Astrocyte (in vitro differentiated cells and primary cell): ENCODE data around the gene ST3GAL6. TPM values are rescaled to one million over a fixed set of nuclear protein-coding genes. Genes with fewer than 3 reads are reported as not detected.

Experiments
- DNase-seq: peaks from one replicate; pipeline ENCODE4 v3.0.0-alpha.2; 2010; ENCODE audit warnings: low read depth
- FAIRE-seq: peaks from 2 replicates; lab custom pipeline; 2011; peaks lifted over from hg19 to GRCh38; lab: Jason Lieb, UNC
- H2AFZ ChIP-seq: 2 replicates; pipeline ENCODE4 v1.6.0; 2012; ENCODE audit warnings: low read depth, low read length, inconsistent platforms
- H3K27ac ChIP-seq: 2 replicates; pipeline ENCODE4 v1.5.1; 2011; ENCODE audit warnings: low read depth, low read length, inconsistent platforms
- H3K27me3 ChIP-seq: 2 replicates; pipeline ENCODE4 v1.6.0; 2011; ENCODE audit warnings: low read length, inconsistent platforms; ENCODE audit not compliant: insufficient read depth
- H3K36me3 ChIP-seq: 2 replicates; pipeline ENCODE4 v1.5.1; 2011; ENCODE audit warnings: low read length, inconsistent platforms; ENCODE audit not compliant: insufficient read depth
- H3K4me1 ChIP-seq: 2 replicates; pipeline ENCODE4 v1.5.1; 2011; ENCODE audit warnings: low read length, inconsistent platforms; ENCODE audit not compliant: insufficient read depth
- H3K4me2 ChIP-seq: 2 replicates; pipeline ENCODE4 v1.6.0; 2012; ENCODE audit warnings: low read length, inconsistent platforms
- H3K4me3 ChIP-seq: 2 replicates; pipeline ENCODE4 v1.5.1; 2011; ENCODE audit warnings: low read depth, mild to moderate bottlenecking, low read length, inconsistent platforms; ENCODE audit not compliant: insufficient read depth
- H3K79me2 ChIP-seq: 2 replicates; pipeline ENCODE4 v1.6.0; 2012; ENCODE audit warnings: mild to moderate bottlenecking, low read length, inconsistent platforms; ENCODE audit not compliant: insufficient read depth
- H3K9ac ChIP-seq: 2 replicates; pipeline ENCODE4 v1.6.0; 2012; ENCODE audit warnings: mild to moderate bottlenecking, low read length, inconsistent platforms
- H3K9me3 ChIP-seq: 2 replicates; pipeline ENCODE4 v1.5.1; 2012; ENCODE audit warnings: low read depth, mild to moderate bottlenecking, low read length, inconsistent platforms; ENCODE audit not compliant: insufficient read depth
- H4K20me1 ChIP-seq: 2 replicates; pipeline ENCODE4 v1.6.0; 2012; ENCODE audit warnings: low read length, inconsistent platforms; ENCODE audit not compliant: insufficient read depth
- H3K27ac Mint-ChIP-seq: one replicate; pipeline ENCODE4 v1.8.0; 2021; ENCODE audit warnings: mild to moderate bottlenecking, mixed read lengths; ENCODE audit not compliant: unreplicated experiment
- H3K27me3 Mint-ChIP-seq: one replicate; pipeline ENCODE4 v1.8.0; 2021; ENCODE audit warnings: low read depth, mixed read lengths; ENCODE audit not compliant: unreplicated experiment
- H3K36me3 Mint-ChIP-seq: one replicate; pipeline ENCODE4 v1.8.0; 2021; ENCODE audit warnings: low read depth, mixed read lengths; ENCODE audit not compliant: unreplicated experiment
- H3K4me1 Mint-ChIP-seq: one replicate; pipeline ENCODE4 v1.8.0; 2021; ENCODE audit warnings: low read depth, mixed read lengths; ENCODE audit not compliant: unreplicated experiment
- H3K4me3 Mint-ChIP-seq: one replicate; pipeline ENCODE4 v1.8.0; 2021; ENCODE audit warnings: mild to moderate bottlenecking, moderate library complexity, mixed read lengths; ENCODE audit not compliant: unreplicated experiment
- H3K9me3 Mint-ChIP-seq: one replicate; pipeline ENCODE4 v1.8.0; 2021; ENCODE audit warnings: mild to moderate bottlenecking, mixed read lengths; ENCODE audit not compliant: unreplicated experiment
- CTCF ChIP-seq: IDR thresholded peaks from 2 replicates; pipeline ENCODE4 v1.5.1; 2011; ENCODE audit warnings: low read depth, mild to moderate bottlenecking, inconsistent platforms, low read length, moderate library complexity; ENCODE audit not compliant: insufficient read depth
- EZH2 ChIP-seq: IDR thresholded peaks from 2 replicates; pipeline ENCODE4 v1.6.1; 2012; ENCODE audit warnings: mild to moderate bottlenecking, low read length, inconsistent platforms; ENCODE audit not compliant: insufficient read depth
- total RNA-seq: library from RNA; stranded (reverse); gene quantifications from 2 replicates; pipeline ENCODE4 v1.2.1, GENCODE V29; 2021

The ST3GAL6 gene
- total RNA-seq, 1 donor from 2014 or later, result 4.8 TPM

- no peak overlapping the region for H2AFZ ChIP-seq
- peaks cover 7% of the 10 kb centered on the region for H3K36me3 Mint-ChIP-seq
- no peak overlapping the region for H3K4me2 ChIP-seq
- H4K20me1 ChIP-seq, result peaks cover 65% of the 10 kb centered on the region
- no peak overlapping the region for H3K4me3 Mint-ChIP-seq
- DNase-seq (no peak), FAIRE-seq (no peak)
- H3K9ac ChIP-seq, result no peak overlapping the region
- H3K36me3 ChIP-seq, result peaks cover 67% of the 10 kb centered on the region
- no peaks in the 10 kb centered on the region for H3K27me3 ChIP-seq
- no peak overlapping the region for H3K27ac ChIP-seq
- H3K4me3 ChIP-seq, result no peak overlapping the region
- no peaks in the 10 kb centered on the region for H3K9me3 ChIP-seq
- H3K4me1 ChIP-seq, result no peaks in the 10 kb centered on the region
- no peaks in the 10 kb centered on the region for H3K27me3 Mint-ChIP-seq
- no peaks in the 10 kb centered on the region for H3K9me3 Mint-ChIP-seq
- H3K79me2 ChIP-seq, result peaks cover 10% of the 10 kb centered on the region
- TF ChIP-seq CTCF, result no peak
- TF ChIP-seq EZH2, result no peak
- H3K27ac Mint-ChIP-seq, result no peak overlapping the region
- peaks cover 3% of the 10 kb centered on the region for H3K4me1 Mint-ChIP-seq
Observed at GRCh38 chr3:98797905-98798304, 34.8 kb downstream of the ST3GAL6 start.

- DNase-seq (no peak), FAIRE-seq (no peak)
- Mint-ChIP-seq H3K27me3 (no peaks in the 10 kb centered on the region), H3K27ac (no peak overlapping the region), H3K4me3 (no peak overlapping the region), H3K36me3 (peaks cover 9% of the 10 kb centered on the region), H3K9me3 (no peaks in the 10 kb centered on the region), H3K4me1 (peaks cover 3% of the 10 kb centered on the region)
- Histone ChIP-seq H3K9me3 (no peaks in the 10 kb centered on the region), H2AFZ (no peak overlapping the region), H3K9ac (no peak overlapping the region), H3K4me3 (no peak overlapping the region), H3K27ac (no peak overlapping the region), H4K20me1 (peaks cover 60% of the 10 kb centered on the region), H3K79me2 (peaks cover 10% of the 10 kb centered on the region), H3K27me3 (no peaks in the 10 kb centered on the region), H3K4me1 (no peaks in the 10 kb centered on the region), H3K4me2 (no peak overlapping the region), H3K36me3 (peaks cover 67% of the 10 kb centered on the region)
- TF ChIP-seq CTCF (no peak), EZH2 (no peak)
Observed at GRCh38 chr3:98798820-98799219, 35.7 kb downstream of the ST3GAL6 start.

DNA sequence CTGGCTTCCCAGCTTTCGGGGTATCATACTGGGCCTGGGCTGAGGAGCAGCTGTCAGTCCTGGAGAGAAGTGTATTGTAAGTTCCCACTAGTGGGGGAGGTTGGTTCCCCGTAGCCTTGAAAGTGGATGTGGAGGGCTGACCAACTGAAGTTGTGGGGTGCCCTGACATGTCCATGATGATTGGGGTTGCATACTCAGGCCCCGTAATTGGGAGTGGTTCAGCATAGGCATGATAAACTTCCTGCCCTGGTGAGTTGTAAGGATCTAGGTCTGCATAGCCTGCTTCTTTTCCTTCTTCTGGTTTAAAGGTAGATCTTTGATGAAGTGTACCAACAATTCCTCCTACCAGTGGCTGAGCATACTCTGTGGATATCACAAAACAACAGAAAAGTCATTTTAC, 36.3 kb downstream of the ST3GAL6 start:
- no peaks in the 10 kb centered on the region for H3K9me3 ChIP-seq
- peaks cover 10% of the 10 kb centered on the region for H3K79me2 ChIP-seq
- no peak overlapping the region for H3K27ac Mint-ChIP-seq
- no peaks in the 10 kb centered on the region for H3K27me3 ChIP-seq
- H3K27ac ChIP-seq, result no peak overlapping the region
- no peaks in the 10 kb centered on the region for H3K4me1 Mint-ChIP-seq
- H3K9ac ChIP-seq, result no peak overlapping the region
- no peak overlapping the region for H3K4me3 ChIP-seq
- no peaks in the 10 kb centered on the region for H3K4me1 ChIP-seq
- H3K27me3 Mint-ChIP-seq, result no peaks in the 10 kb centered on the region
- H3K36me3 ChIP-seq, result peaks cover 67% of the 10 kb centered on the region
- peaks cover 60% of the 10 kb centered on the region for H4K20me1 ChIP-seq
- TF ChIP-seq EZH2 (no peak), CTCF (no peak)
- no peak overlapping the region for H3K4me2 ChIP-seq
- H3K9me3 Mint-ChIP-seq, result no peaks in the 10 kb centered on the region
- H3K4me3 Mint-ChIP-seq, result no peak overlapping the region
- peaks cover 9% of the 10 kb centered on the region for H3K36me3 Mint-ChIP-seq
- DNase-seq (no peak), FAIRE-seq (no peak)
- no peak overlapping the region for H2AFZ ChIP-seq
